IPS DF 6.9 (cell line): ENCODE results near the gene CASD1.

Experiments
- DNase-seq: peaks from one replicate; pipeline ENCODE4 v3.0.0-alpha.2; 2013; ENCODE audit warnings: low read depth, low spot score
- H3K27ac ChIP-seq: one replicate; pipeline ENCODE4 v1.5.1; 2013; ENCODE audit warnings: low read length, control low read depth
- H3K27me3 ChIP-seq: 2 replicates; pipeline ENCODE4 v1.6.1; 2013; ENCODE audit warnings: mild to moderate bottlenecking, low read length; ENCODE audit not compliant: control insufficient read depth, insufficient read depth
- H3K36me3 ChIP-seq: 2 replicates; pipeline ENCODE4 v1.6.1; 2013; ENCODE audit warnings: low read length; ENCODE audit not compliant: control insufficient read depth, insufficient read depth
- H3K4me1 ChIP-seq: 2 replicates; pipeline ENCODE4 v1.6.1; 2013; ENCODE audit warnings: low read length; ENCODE audit not compliant: control insufficient read depth, insufficient read depth
- H3K4me3 ChIP-seq: 2 replicates; pipeline ENCODE4 v1.5.1; 2013; ENCODE audit warnings: mild to moderate bottlenecking, low read length
- H3K9me3 ChIP-seq: 2 replicates; pipeline ENCODE4 v1.6.1; 2013; ENCODE audit warnings: low read length, inconsistent platforms; ENCODE audit not compliant: control insufficient read depth, insufficient read depth
- WGBS: extraction: QIAGEN DNeasy Blood & Tissue Kit; methylation state at CpG from one replicate; pipeline ENCODE4 v1.1.7; 2013; ENCODE audit warnings: mixed read lengths, missing lambda C conversion rate; ENCODE audit not compliant: insufficient read length, insufficient coverage; 5-methylcytosine and 5-hydroxymethylcytosine counted together

CASD1 gene

GRCh38 chr7:94513565-94513860, 3.9 kb downstream of the CASD1 start:
- no peaks in the 10 kb centered on the region for H3K27me3 ChIP-seq
- no peak for DNase-seq
- no peaks in the 10 kb centered on the region for H3K36me3 ChIP-seq
- H3K27ac ChIP-seq, result no peak overlapping the region
- H3K9me3 ChIP-seq, result no peaks in the 10 kb centered on the region
- no peak overlapping the region for H3K4me3 ChIP-seq
- peaks cover 3% of the 10 kb centered on the region for H3K4me1 ChIP-seq

- no peak overlapping the region for H3K4me3 ChIP-seq
- no peaks in the 10 kb centered on the region for H3K4me1 ChIP-seq
These were observed 4.7 kb downstream of the CASD1 start for GRCh38 chr7:94514140-94514889.

GRCh38 chr7:94514917-94515316, 5.3 kb downstream of the CASD1 start:
- H3K27me3 ChIP-seq, result no peaks in the 10 kb centered on the region
- DNase-seq, result no peak
- H3K9me3 ChIP-seq, result no peaks in the 10 kb centered on the region
- no peaks in the 10 kb centered on the region for H3K36me3 ChIP-seq
- H3K4me3 ChIP-seq, result no peak overlapping the region
- no peaks in the 10 kb centered on the region for H3K4me1 ChIP-seq
- H3K27ac ChIP-seq, result no peak overlapping the region

More at GRCh38 chr7:94514140-94514889, 4.7 kb downstream of the CASD1 start:
- Histone ChIP-seq H3K9me3 (no peaks in the 10 kb centered on the region), H3K27ac (no peak overlapping the region), H3K27me3 (no peaks in the 10 kb centered on the region), H3K36me3 (no peaks in the 10 kb centered on the region)
- no peak for DNase-seq
- WGBS, result no CpG with 5 or more reads among the region's 4 CpGs

- DNase-seq, result no peak
- no peaks in the 10 kb centered on the region for H3K4me1 ChIP-seq
- H3K9me3 ChIP-seq, result no peaks in the 10 kb centered on the region
- no peaks in the 10 kb centered on the region; the same call in 1 of the 2 replicates for H3K36me3 ChIP-seq
- no peaks in the 10 kb centered on the region for H3K27me3 ChIP-seq
- WGBS, result no CpG with 5 or more reads among the region's 3 CpGs
- H3K4me3 ChIP-seq, result no peak overlapping the region
- no peak overlapping the region for H3K27ac ChIP-seq
These were observed 16.3 kb downstream of the CASD1 start for GRCh38 chr7:94525923-94526322.

GRCh38 chr7:94529516-94529915, 19.9 kb downstream of the CASD1 start:
- H3K4me1 ChIP-seq, result no peaks in the 10 kb centered on the region
- no peaks in the 10 kb centered on the region; the same call in 1 of the 2 replicates for H3K36me3 ChIP-seq
- H3K9me3 ChIP-seq, result no peaks in the 10 kb centered on the region
- no CpG with 5 or more reads among the region's 1 CpG for WGBS
- DNase-seq, result no peak
- no peaks in the 10 kb centered on the region for H3K27me3 ChIP-seq
- H3K4me3 ChIP-seq, result no peak overlapping the region
- H3K27ac ChIP-seq, result no peak overlapping the region

GRCh38 chr7:94530109-94530508, 20.5 kb downstream of the CASD1 start:
- DNase-seq, result no peak
- Histone ChIP-seq H3K27ac (no peak overlapping the region), H3K36me3 (no peaks in the 10 kb centered on the region; the same call in 1 of the 2 replicates), H3K27me3 (no peaks in the 10 kb centered on the region), H3K4me3 (no peak overlapping the region), H3K9me3 (no peaks in the 10 kb centered on the region), H3K4me1 (no peaks in the 10 kb centered on the region)
- WGBS, result no CpG with 5 or more reads among the region's 3 CpGs

- DNase-seq, result no peak
- H3K4me3 ChIP-seq, result no peak overlapping the region
- H3K27ac ChIP-seq, result no peak overlapping the region
- H3K9me3 ChIP-seq, result no peaks in the 10 kb centered on the region
- no CpG with 5 or more reads among the region's 2 CpGs for WGBS
- H3K27me3 ChIP-seq, result no peaks in the 10 kb centered on the region
- H3K36me3 ChIP-seq, result no peaks in the 10 kb centered on the region
- no peaks in the 10 kb centered on the region for H3K4me1 ChIP-seq
These were observed 23.1 kb downstream of the CASD1 start for GRCh38 chr7:94532676-94533075.

GRCh38 chr7:94540428-94540827, 30.8 kb downstream of the CASD1 start:
- H3K4me1 ChIP-seq, result no peaks in the 10 kb centered on the region
- H3K36me3 ChIP-seq, result no peaks in the 10 kb centered on the region
- H3K27ac ChIP-seq, result no peak overlapping the region
- WGBS, result no CpG with 5 or more reads among the region's 1 CpG
- H3K27me3 ChIP-seq, result no peaks in the 10 kb centered on the region
- no peaks in the 10 kb centered on the region for H3K9me3 ChIP-seq
- no peak overlapping the region for H3K4me3 ChIP-seq
- no peak for DNase-seq

GRCh38 chr7:94547126-94547525, 37.5 kb downstream of the CASD1 start:
- Histone ChIP-seq H3K27ac (no peak overlapping the region), H3K27me3 (no peaks in the 10 kb centered on the region), H3K4me1 (no peaks in the 10 kb centered on the region), H3K4me3 (no peak overlapping the region), H3K9me3 (no peaks in the 10 kb centered on the region), H3K36me3 (no peaks in the 10 kb centered on the region)
- DNase-seq, result no peak
- WGBS, result no CpG with 5 or more reads among the region's 1 CpG

GRCh38 chr7:94556028-94556427, 46.4 kb downstream of the CASD1 start:
- Histone ChIP-seq H3K4me1 (no peaks in the 10 kb centered on the region), H3K4me3 (no peak overlapping the region), H3K27me3 (no peaks in the 10 kb centered on the region), H3K9me3 (no peaks in the 10 kb centered on the region), H3K36me3 (no peaks in the 10 kb centered on the region), H3K27ac (no peak overlapping the region)
- DNase-seq, result no peak
- no CpG with 5 or more reads among the region's 2 CpGs for WGBS

- no peaks in the 10 kb centered on the region for H3K36me3 ChIP-seq
- no peak for DNase-seq
- H3K4me1 ChIP-seq, result no peaks in the 10 kb centered on the region
- H3K27me3 ChIP-seq, result no peaks in the 10 kb centered on the region
- H3K27ac ChIP-seq, result no peak overlapping the region
- H3K9me3 ChIP-seq, result no peaks in the 10 kb centered on the region
- H3K4me3 ChIP-seq, result no peak overlapping the region
These were observed 47.6 kb downstream of the CASD1 start for GRCh38 chr7:94557215-94557614.
